Caco-2 (cell line): ENCODE results near the gene PLXNA4. TPM values are rescaled to one million over a fixed set of nuclear protein-coding genes. Genes with fewer than 3 reads are reported as not detected.

Experiments used
- BruUV-seq: library from RNA; stranded (reverse); fragments of 400-500 nt; replicated peaks from 2 replicates; lab custom pipeline; 2021; lab: Mats Ljungman, UMichigan
- CTCF ChIA-PET: fragments of 300-600 bp; sonication (Branson Sonifier 250); formaldehyde crosslinking; loops from one replicate; lab custom pipeline; 2022; ENCODE audit warnings: antibody characterized with exemption; lab: Charles Lee
- POLR2A ChIA-PET: fragments of 300-600 bp; sonication (Branson Sonifier 250); formaldehyde crosslinking; loops from one replicate; lab custom pipeline; 2022; ENCODE audit warnings: antibody characterized with exemption; lab: Charles Lee
- DNase-seq, 2 experiments: peaks; one replicate each; pipeline versions ENCODE4 v3.0.0 to v3.0.0-alpha.2; 2020 to 2022
- H3K27me3 ChIP-seq: replicated peaks from 2 replicates; pipeline ENCODE4 v1.6.0; 2011; ENCODE audit warnings: low read length; ENCODE audit not compliant: control insufficient read depth, insufficient read depth
- H3K36me3 ChIP-seq: 2 replicates; pipeline ENCODE4 v1.5.1; 2011; ENCODE audit warnings: low read length; ENCODE audit not compliant: control insufficient read depth, insufficient read depth
- H3K4me1 ChIP-seq: fragments of 250-450 bp; sonication (Bioruptor Pico); 2 replicates; pipeline ENCODE4 v1.5.1; 2020; ENCODE audit warnings: mild to moderate bottlenecking
- H3K4me3 ChIP-seq: 2 replicates; pipeline ENCODE4 v1.5.1; 2011; ENCODE audit warnings: low read depth, mild to moderate bottlenecking, control low read depth, low read length
- H3K9me3 ChIP-seq: fragments of 250-450 bp; sonication (Bioruptor Pico); 2 replicates; pipeline ENCODE4 v1.5.1; 2020; ENCODE audit warnings: mild to moderate bottlenecking, moderate library complexity
- H3K27ac Mint-ChIP-seq: one replicate; pipeline ENCODE4 v1.8.0; 2022; ENCODE audit warnings: mixed read lengths; ENCODE audit not compliant: unreplicated experiment
- H3K27me3 Mint-ChIP-seq: one replicate; pipeline ENCODE4 v1.8.0; 2022; ENCODE audit warnings: mixed read lengths; ENCODE audit not compliant: insufficient read depth, unreplicated experiment
- H3K36me3 Mint-ChIP-seq: one replicate; pipeline ENCODE4 v1.8.0; 2022; ENCODE audit warnings: mild to moderate bottlenecking, mixed read lengths; ENCODE audit not compliant: insufficient read depth, unreplicated experiment
- H3K4me1 Mint-ChIP-seq: one replicate; pipeline ENCODE4 v1.8.0; 2022; ENCODE audit warnings: low read depth, mixed read lengths; ENCODE audit not compliant: unreplicated experiment
- H3K4me3 Mint-ChIP-seq: one replicate; pipeline ENCODE4 v1.8.0; 2022; ENCODE audit warnings: mild to moderate bottlenecking, moderate library complexity, mixed read lengths; ENCODE audit not compliant: unreplicated experiment
- H3K9me3 Mint-ChIP-seq: one replicate; pipeline ENCODE4 v1.8.0; 2022; ENCODE audit warnings: mixed read lengths; ENCODE audit not compliant: unreplicated experiment
- intact Hi-C: fragments of 100-400 bp; cut with micrococcal nuclease; formaldehyde crosslinking; loops from one replicate; pipeline ENCODE4 v1.10.0; 2022; ENCODE audit not compliant: unreplicated experiment
- total RNA-seq: library from RNA; stranded (reverse); gene quantifications from 2 replicates; pipeline ENCODE4 v1.2.3, GENCODE V29; 2022
- TF ChIP-seq, protein P1 (sequence below), 2 experiments: fragments of 200-600 bp in 1 of 2; IDR thresholded peaks; 1 replicate in 1 of 2; 2 replicates in 1 of 2; pipeline versions ENCODE4 v1.5.1 to v1.8.0; 2011 to 2022; ENCODE audit warnings: antibody characterized with exemption in 1 of 2, control low read depth in 1 of 2, inconsistent platforms in 1 of 2, low read depth in 1 of 2, low read length in 1 of 2, mild to moderate bottlenecking in 1 of 2, moderate library complexity in 1 of 2; ENCODE audit not compliant: insufficient read depth in 1 of 2, severe bottlenecking in 1 of 2, unreplicated experiment in 1 of 2

The PLXNA4 gene
- total RNA-seq, 1 experiment from 2014 or later, result 0.43 TPM

DNA sequence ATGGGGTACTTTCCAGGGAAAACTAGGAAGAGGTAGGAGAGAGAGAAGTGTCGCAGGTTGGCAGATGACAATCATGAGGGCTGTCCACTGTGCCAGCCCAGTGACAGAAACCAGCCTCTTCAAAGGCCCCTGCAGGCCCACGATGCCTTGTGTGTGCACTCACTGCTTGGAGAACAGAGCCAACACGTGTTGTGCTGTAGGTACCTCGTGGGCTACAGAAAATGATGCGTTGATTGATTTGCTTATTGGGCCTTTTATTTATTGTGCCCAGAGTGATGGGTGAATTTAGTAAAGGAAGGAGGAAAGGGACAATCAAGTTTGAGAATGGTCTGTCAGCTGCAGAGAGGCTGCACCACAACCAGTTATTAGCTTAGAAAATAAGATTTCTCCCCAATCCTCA is 215.1 kb downstream of the PLXNA4 start:
- no TSS peak for BruUV-seq
- H3K27me3 Mint-ChIP-seq, result peaks cover 13% of the 10 kb centered on the region
- DNase-seq, result no peak
- H3K4me3 Mint-ChIP-seq, result no peak overlapping the region
- H3K4me1 Mint-ChIP-seq, result peaks cover 7% of the 10 kb centered on the region
- TF ChIP-seq, protein P1, sequence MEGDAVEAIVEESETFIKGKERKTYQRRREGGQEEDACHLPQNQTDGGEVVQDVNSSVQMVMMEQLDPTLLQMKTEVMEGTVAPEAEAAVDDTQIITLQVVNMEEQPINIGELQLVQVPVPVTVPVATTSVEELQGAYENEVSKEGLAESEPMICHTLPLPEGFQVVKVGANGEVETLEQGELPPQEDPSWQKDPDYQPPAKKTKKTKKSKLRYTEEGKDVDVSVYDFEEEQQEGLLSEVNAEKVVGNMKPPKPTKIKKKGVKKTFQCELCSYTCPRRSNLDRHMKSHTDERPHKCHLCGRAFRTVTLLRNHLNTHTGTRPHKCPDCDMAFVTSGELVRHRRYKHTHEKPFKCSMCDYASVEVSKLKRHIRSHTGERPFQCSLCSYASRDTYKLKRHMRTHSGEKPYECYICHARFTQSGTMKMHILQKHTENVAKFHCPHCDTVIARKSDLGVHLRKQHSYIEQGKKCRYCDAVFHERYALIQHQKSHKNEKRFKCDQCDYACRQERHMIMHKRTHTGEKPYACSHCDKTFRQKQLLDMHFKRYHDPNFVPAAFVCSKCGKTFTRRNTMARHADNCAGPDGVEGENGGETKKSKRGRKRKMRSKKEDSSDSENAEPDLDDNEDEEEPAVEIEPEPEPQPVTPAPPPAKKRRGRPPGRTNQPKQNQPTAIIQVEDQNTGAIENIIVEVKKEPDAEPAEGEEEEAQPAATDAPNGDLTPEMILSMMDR (IDR thresholded peaks at IDR 0.05; ENCODE audit: insufficient read depth in 1 of 2, low read depth in 1 of 2, low read length in 1 of 2, severe bottlenecking in 1 of 2, unreplicated experiment in 1 of 2), result no peak
- H3K9me3 ChIP-seq, result no peaks in the 10 kb centered on the region; the same call in 1 of the 2 replicates
- CTCF ChIA-PET, result no interaction called here
- no peaks in the 10 kb centered on the region for H3K9me3 Mint-ChIP-seq
- H3K4me3 ChIP-seq, result no peak overlapping the region
- POLR2A ChIA-PET, result no interaction called here
- no peaks in the 10 kb centered on the region for H3K27me3 ChIP-seq
- intact Hi-C loops, result no loop called here
- H3K36me3 ChIP-seq, result no peaks in the 10 kb centered on the region
- H3K4me1 ChIP-seq, result no peaks in the 10 kb centered on the region
- no peaks in the 10 kb centered on the region for H3K36me3 Mint-ChIP-seq
- H3K27ac Mint-ChIP-seq, result no peak overlapping the region

DNA sequence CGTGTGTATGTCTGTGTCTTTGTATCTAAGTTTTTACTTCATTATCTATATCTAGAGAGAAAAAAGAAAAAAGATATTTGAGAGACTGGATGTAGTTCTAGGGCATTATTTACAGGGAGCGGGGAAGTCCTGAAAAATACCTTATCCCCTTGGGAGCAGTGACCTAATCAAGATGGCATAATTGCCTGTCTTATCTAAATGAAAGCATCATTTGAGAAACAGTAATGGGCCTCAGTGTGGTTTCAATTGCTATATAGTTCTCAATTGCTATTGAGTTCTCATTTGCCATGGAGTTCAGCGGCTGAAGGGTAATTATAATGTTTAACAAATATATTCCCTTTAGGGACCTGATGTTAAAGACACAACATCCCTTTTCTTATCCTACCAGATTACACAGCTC is 216.5 kb downstream of the PLXNA4 start:
- Histone ChIP-seq H3K36me3 (no peaks in the 10 kb centered on the region), H3K27me3 (peaks cover 1% of the 10 kb centered on the region; the same call in 1 of the 2 replicates), H3K4me1 (no peaks in the 10 kb centered on the region), H3K9me3 (no peaks in the 10 kb centered on the region; the same call in 1 of the 2 replicates), H3K4me3 (no peak overlapping the region)
- peaks cover 14% of the 10 kb centered on the region for H3K27me3 Mint-ChIP-seq
- CTCF ChIA-PET, result no interaction called here
- H3K27ac Mint-ChIP-seq, result no peak overlapping the region
- peaks cover 7% of the 10 kb centered on the region for H3K4me1 Mint-ChIP-seq
- no peaks in the 10 kb centered on the region for H3K9me3 Mint-ChIP-seq
- TF ChIP-seq, protein P1 (IDR thresholded peaks at IDR 0.05; ENCODE audit: insufficient read depth in 1 of 2, low read depth in 1 of 2, low read length in 1 of 2, severe bottlenecking in 1 of 2, unreplicated experiment in 1 of 2), result no peak
- intact Hi-C loops, result no loop called here
- H3K36me3 Mint-ChIP-seq, result no peaks in the 10 kb centered on the region
- BruUV-seq, result no TSS peak
- POLR2A ChIA-PET, result no interaction called here
- H3K4me3 Mint-ChIP-seq, result no peak overlapping the region
- DNase-seq, result no peak

DNA sequence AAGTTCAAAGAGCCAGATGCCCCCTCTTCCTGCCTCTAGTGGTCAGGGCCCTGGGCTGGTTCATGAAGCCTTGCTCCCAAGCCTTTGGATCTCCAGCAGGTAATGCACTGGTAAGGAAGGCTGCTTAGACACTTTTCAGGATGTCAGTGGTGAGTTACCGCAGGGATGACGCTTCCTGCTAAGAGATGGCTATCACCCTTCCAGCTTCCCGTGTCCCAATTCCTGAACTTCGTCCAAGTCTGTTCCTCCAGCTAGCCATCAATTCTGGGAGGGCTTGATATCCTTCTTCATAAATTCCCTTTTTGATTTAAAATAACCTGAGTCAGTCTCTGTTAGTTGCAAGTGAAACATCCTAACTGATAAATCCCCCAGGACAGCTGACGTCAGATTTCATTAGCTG is 221.2 kb downstream of the PLXNA4 start:
- Histone ChIP-seq H3K4me1 (no peaks in the 10 kb centered on the region), H3K36me3 (no peaks in the 10 kb centered on the region), H3K9me3 (no peaks in the 10 kb centered on the region; the same call in 1 of the 2 replicates), H3K4me3 (no peak overlapping the region), H3K27me3 (peaks cover 1% of the 10 kb centered on the region; the same call in 1 of the 2 replicates)
- H3K27ac Mint-ChIP-seq, result no peak overlapping the region
- no TSS peak for BruUV-seq
- CTCF ChIA-PET, result no interaction called here
- POLR2A ChIA-PET, result no interaction called here
- no peaks in the 10 kb centered on the region for H3K9me3 Mint-ChIP-seq
- no peak for DNase-seq
- H3K36me3 Mint-ChIP-seq, result no peaks in the 10 kb centered on the region
- intact Hi-C loops, result no loop called here
- TF ChIP-seq, protein P1 (IDR thresholded peaks at IDR 0.05; ENCODE audit: insufficient read depth in 1 of 2, low read depth in 1 of 2, low read length in 1 of 2, severe bottlenecking in 1 of 2, unreplicated experiment in 1 of 2), result no peak
- H3K27me3 Mint-ChIP-seq, result peaks cover 28% of the 10 kb centered on the region
- peaks cover 7% of the 10 kb centered on the region for H3K4me1 Mint-ChIP-seq
- H3K4me3 Mint-ChIP-seq, result no peak overlapping the region
